HG03521 (cell line): ENCODE measurements around the gene STPG1.

Source experiments
- ATAC-seq: cut with Tn5 transposase; IDR thresholded peaks from one replicate; pipeline ENCODE4 v1.9.1; 2021; ENCODE audit warnings: mild to moderate bottlenecking, moderate library complexity; ENCODE audit not compliant: unreplicated experiment

The STPG1 gene

GRCh38 chr1:24319962-24320361 is 93.6 kb downstream of the STPG1 start:
- ATAC-seq = no peak

- no peak for ATAC-seq
These were observed 94.2 kb downstream of the STPG1 start, which contains the start of gene GRHL3 for GRCh38 chr1:24319312-24319863. GRHL3 (plus strand) TSS chr1:24319357; CDS start chr1:24319552, 195 bp downstream.

GRCh38 chr1:24318615-24319311 is 94.8 kb downstream of the STPG1 start:
- no peak for ATAC-seq

- ATAC-seq = no peak
These were observed 95.5 kb downstream of the STPG1 start for GRCh38 chr1:24317956-24318614.

DNA sequence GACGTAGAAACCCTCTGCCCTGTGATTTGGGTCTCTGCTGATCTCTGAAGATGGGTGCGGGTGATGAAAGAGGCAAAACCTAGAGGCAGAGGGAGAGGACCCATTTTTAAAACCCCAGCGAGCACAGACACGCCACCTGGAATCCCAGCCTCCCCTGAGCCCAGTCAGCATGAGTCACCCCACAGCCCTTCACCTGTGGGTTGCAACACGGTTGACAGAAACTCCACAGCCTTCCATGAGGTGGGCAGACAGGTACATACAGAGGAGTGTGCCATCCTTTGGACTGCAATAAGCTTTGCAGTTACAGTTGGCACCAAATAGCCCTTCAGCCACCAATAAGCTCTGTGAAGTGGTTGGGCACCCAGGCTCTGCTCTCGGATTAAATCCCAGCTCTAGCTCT is 96.5 kb downstream of the STPG1 start:
- no peak for ATAC-seq

GRCh38 chr1:24316645-24317044 is 96.9 kb downstream of the STPG1 start:
- no peak for ATAC-seq

GRCh38 chr1:24315391-24315790 is 98.2 kb downstream of the STPG1 start:
- ATAC-seq = no peak

DNA sequence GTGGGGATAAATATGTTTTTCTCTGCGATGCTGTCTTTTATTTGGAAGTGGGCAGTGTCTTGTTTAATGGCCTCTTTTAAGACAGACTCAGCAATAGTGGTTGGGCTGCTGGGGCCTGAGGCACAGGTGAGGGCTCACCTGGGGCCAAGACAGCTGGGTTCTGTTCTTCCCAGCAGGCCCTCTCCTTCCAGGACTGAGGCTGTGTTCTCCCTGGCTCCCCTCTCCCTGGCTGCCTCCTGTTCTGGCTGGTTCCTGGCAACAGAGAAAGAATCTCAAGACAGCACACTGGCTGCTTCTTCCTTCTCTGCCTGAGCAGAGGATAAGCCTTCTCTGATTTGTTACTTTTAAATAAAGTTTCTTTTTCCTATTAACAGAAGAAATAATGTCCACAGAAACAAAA is 101.8 kb downstream of the STPG1 start:
- ATAC-seq = no peak

DNA sequence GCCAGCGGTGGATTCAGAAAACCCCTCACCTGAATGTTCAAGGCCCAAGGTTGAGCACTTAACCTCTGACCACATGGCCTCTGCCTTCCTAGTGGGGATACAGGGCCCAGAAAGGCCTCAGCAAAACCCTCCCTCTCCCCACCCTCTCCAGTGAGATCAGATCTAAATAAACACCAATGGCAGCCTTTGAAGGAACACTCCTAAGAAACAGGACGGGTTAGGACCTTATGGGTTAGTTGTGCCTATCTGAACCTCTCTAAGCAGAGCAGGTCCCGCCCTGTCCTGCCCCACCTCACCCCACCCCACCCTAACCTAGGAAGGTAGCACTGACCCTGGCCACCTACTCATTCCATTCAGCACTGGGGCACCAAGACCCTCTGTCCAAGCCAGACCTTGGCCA is 102.3 kb downstream of the STPG1 start:
- ATAC-seq = no peak

- ATAC-seq = no peak
These were observed 103.7 kb downstream of the STPG1 start for GRCh38 chr1:24309762-24310485.

- no peak for ATAC-seq
These were observed 105.1 kb downstream of the STPG1 start for GRCh38 chr1:24308365-24309015.
